ENCODE data around the gene RAD51B. TPM values are rescaled to one million over a fixed set of nuclear protein-coding genes. Genes with fewer than 3 reads are reported as not detected.

Gene RAD51B
- total and polyA plus RNA-seq, 9 of the 15 experiments (the other 6 are each of a cell fraction or from before 2014, with no cell fraction given) = 8.5 to 17.3 (median 11.3) TPM

- TF ChIP-seq, protein P1, sequence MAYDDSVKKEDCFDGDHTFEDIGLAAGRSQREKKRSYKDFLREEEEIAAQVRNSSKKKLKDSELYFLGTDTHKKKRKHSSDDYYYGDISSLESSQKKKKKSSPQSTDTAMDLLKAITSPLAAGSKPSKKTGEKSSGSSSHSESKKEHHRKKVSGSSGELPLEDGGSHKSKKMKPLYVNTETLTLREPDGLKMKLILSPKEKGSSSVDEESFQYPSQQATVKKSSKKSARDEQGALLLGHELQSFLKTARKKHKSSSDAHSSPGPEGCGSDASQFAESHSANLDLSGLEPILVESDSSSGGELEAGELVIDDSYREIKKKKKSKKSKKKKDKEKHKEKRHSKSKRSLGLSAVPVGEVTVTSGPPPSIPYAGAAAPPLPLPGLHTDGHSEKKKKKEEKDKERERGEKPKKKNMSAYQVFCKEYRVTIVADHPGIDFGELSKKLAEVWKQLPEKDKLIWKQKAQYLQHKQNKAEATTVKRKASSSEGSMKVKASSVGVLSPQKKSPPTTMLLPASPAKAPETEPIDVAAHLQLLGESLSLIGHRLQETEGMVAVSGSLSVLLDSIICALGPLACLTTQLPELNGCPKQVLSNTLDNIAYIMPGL (CRISPR knock-in tag; IDR thresholded peaks at IDR 0.05) = no peak
- TF ChIP-seq, protein P2, sequence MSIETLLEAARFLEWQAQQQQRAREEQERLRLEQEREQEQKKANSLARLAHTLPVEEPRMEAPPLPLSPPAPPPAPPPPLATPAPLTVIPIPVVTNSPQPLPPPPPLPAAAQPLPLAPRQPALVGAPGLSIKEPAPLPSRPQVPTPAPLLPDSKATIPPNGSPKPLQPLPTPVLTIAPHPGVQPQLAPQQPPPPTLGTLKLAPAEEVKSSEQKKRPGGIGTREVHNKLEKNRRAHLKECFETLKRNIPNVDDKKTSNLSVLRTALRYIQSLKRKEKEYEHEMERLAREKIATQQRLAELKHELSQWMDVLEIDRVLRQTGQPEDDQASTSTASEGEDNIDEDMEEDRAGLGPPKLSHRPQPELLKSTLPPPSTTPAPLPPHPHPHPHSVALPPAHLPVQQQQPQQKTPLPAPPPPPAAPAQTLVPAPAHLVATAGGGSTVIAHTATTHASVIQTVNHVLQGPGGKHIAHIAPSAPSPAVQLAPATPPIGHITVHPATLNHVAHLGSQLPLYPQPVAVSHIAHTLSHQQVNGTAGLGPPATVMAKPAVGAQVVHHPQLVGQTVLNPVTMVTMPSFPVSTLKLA (conservative IDR thresholded peaks at IDR 0.05) = peak in 1 of 2 experiments; percentile 48; a peak in 1 of 4 replicates
- TF ChIP-seq ZNF436 (CRISPR knock-in tag; IDR thresholded peaks at IDR 0.05) (no peak), BRCA1 (IDR thresholded peaks at IDR 0.05) (no peak), BRCA1 (CRISPR knock-in tag; IDR thresholded peaks at IDR 0.05) (no peak), SRF (CRISPR knock-in tag; IDR thresholded peaks at IDR 0.05) (no peak), KHSRP (IDR thresholded peaks at IDR 0.05) (no peak), COPS2 (conservative IDR thresholded peaks at IDR 0.05) (no peak), RNF2 (IDR thresholded peaks at IDR 0.05) (no peak; the same call in 1 of the 2 replicates), ZNF76 (CRISPR knock-in tag; IDR thresholded peaks at IDR 0.05; ENCODE audit: borderline replicate concordance) (peak; percentile 76; the same call in 1 of the 2 replicates), ZNF586 (CRISPR knock-in tag; conservative IDR thresholded peaks at IDR 0.05) (no peak), RCOR1 (IDR thresholded peaks at IDR 0.05; ENCODE audit: borderline replicate concordance in 1 of 2, low read depth in 2 of 2, low read length in 2 of 2) (peak in 1 of 2 experiments; percentile 93; a peak in 2 of 4 replicates), BRD4 (IDR thresholded peaks at IDR 0.05) (no peak)
- TF ChIP-seq, protein P3, sequence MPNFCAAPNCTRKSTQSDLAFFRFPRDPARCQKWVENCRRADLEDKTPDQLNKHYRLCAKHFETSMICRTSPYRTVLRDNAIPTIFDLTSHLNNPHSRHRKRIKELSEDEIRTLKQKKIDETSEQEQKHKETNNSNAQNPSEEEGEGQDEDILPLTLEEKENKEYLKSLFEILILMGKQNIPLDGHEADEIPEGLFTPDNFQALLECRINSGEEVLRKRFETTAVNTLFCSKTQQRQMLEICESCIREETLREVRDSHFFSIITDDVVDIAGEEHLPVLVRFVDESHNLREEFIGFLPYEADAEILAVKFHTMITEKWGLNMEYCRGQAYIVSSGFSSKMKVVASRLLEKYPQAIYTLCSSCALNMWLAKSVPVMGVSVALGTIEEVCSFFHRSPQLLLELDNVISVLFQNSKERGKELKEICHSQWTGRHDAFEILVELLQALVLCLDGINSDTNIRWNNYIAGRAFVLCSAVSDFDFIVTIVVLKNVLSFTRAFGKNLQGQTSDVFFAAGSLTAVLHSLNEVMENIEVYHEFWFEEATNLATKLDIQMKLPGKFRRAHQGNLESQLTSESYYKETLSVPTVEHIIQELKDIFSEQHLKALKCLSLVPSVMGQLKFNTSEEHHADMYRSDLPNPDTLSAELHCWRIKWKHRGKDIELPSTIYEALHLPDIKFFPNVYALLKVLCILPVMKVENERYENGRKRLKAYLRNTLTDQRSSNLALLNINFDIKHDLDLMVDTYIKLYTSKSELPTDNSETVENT (CRISPR knock-in tag; IDR thresholded peaks at IDR 0.05) = no peak
Measured at GRCh38 chr14:68619790-68620574, 800.4 kb downstream of the RAD51B start (continued).

Data from K562 (cell line).